Mucosa of stomach (tissue), 1 donor: ENCODE results near the gene PREX1.

ENCODE experiments used
- H3K27me3 ChIP-seq: one replicate; pipeline ENCODE4 v1.7.0; 2013; ENCODE audit warnings: mild to moderate bottlenecking, low read length; ENCODE audit not compliant: control insufficient read depth, insufficient read depth
- H3K36me3 ChIP-seq: one replicate; pipeline ENCODE4 v1.7.0; 2013; ENCODE audit warnings: low read length; ENCODE audit not compliant: control insufficient read depth, insufficient read depth
- H3K4me1 ChIP-seq: one replicate; pipeline ENCODE4 v1.7.0; 2013; ENCODE audit warnings: mild to moderate bottlenecking, low read length; ENCODE audit not compliant: control insufficient read depth, insufficient read depth
- H3K4me3 ChIP-seq: one replicate; pipeline ENCODE4 v1.7.0; 2013; ENCODE audit warnings: low read length
- H3K9ac ChIP-seq: one replicate; pipeline ENCODE4 v1.7.0; 2013; ENCODE audit warnings: mild to moderate bottlenecking, low read length, moderate library complexity
- H3K9me3 ChIP-seq: one replicate; pipeline ENCODE4 v1.7.0; 2013; ENCODE audit warnings: mild to moderate bottlenecking, low read length, moderate library complexity; ENCODE audit not compliant: control insufficient read depth
- donor health status: Pancreatic carcinoma.

The PREX1 gene

DNA sequence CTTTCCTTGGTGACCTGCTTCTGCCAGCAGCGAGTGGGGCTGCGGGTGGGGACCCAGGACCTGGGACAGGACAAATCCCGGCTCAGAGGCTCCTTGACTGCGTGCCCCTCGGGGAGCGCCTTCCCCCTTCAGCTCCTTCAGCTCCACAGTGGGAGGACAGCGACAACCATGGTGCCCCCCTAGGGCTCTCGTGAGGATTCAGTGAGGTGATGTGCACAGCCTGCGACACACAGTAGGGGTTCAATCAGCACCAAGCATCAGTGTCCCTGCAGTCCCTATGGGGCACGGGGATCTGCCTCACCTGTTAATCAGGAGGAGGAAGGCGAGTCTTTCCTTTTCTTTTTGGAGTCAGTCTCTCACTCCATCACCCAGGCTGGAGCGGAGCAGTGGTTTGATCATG lies 209.2 kb downstream of the PREX1 start:
- Histone ChIP-seq H3K9ac (no peak overlapping the region), H3K4me3 (no peak overlapping the region), H3K36me3 (no peaks in the 10 kb centered on the region), H3K9me3 (no peaks in the 10 kb centered on the region), H3K4me1 (peaks cover 19% of the 10 kb centered on the region), H3K27me3 (peaks cover 7% of the 10 kb centered on the region)

DNA sequence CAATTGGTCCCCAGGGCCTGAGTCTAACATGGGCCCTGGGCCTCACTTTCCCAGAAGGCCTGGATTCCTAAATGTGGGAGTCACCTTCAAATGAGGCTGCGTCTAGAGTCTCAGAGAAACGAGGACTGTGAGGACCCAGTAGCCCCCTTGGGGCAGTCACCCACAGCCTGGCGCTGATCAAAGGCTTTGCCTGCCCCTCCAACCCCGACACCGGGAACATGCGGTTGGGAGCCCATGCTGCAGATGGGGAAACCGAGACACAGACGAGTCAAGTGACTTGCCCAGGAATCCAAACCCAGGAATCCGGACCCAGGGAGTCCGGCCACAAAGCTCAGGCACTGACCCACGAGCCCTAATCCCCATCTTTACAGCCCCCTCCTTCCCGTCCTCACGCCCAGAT lies 209.7 kb downstream of the PREX1 start:
- H3K36me3 ChIP-seq = no peaks in the 10 kb centered on the region
- peaks cover 7% of the 10 kb centered on the region for H3K27me3 ChIP-seq
- H3K9ac ChIP-seq = no peak overlapping the region
- no peaks in the 10 kb centered on the region for H3K9me3 ChIP-seq
- no peak overlapping the region for H3K4me3 ChIP-seq
- H3K4me1 ChIP-seq = peaks cover 19% of the 10 kb centered on the region

DNA sequence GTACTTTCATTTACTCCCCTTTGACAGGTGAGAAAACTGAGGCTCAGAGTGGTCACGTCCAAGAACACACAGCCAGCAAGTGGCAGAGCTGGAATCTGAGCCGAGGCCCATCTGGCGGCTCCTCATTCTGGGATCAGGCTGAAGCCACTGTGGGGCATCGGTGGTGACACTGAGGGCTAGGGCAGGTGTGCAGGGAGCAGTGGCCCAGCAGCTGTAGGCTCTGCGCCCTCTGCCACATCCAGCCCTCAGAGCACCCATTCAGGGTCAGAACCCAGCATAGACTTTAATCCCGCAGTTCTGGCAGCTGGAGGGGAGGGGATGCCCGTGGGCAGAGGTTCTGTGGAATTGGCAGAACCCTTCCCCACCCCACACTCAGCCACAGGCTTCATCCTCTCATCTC lies 210.3 kb downstream of the PREX1 start:
- Histone ChIP-seq H3K27me3 (peaks cover 7% of the 10 kb centered on the region), H3K4me1 (peaks cover 19% of the 10 kb centered on the region), H3K4me3 (no peak overlapping the region), H3K36me3 (no peaks in the 10 kb centered on the region), H3K9ac (no peak overlapping the region), H3K9me3 (no peaks in the 10 kb centered on the region)

DNA sequence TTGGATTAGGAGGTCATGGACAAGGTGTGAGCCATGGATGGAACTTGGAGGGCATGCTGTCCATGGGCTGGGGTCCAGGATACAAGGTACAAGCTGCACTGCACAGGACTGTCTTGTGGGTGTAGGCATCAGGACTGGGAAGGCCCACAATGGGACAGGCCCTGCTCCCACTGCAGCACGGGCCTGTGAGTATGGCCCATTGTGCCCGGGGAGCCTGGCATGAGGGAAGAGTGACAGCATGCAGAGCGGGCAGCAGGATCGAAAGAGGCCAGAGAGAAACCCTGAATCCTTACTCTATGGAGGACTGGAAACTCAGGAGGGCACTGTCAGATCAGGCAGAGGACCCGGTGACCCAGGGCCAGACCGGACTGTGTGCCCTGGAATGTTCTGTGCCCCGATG lies 211.3 kb downstream of the PREX1 start:
- Histone ChIP-seq H3K4me1 (peaks cover 18% of the 10 kb centered on the region), H3K4me3 (no peak overlapping the region), H3K9ac (no peak overlapping the region), H3K9me3 (no peaks in the 10 kb centered on the region), H3K36me3 (no peaks in the 10 kb centered on the region), H3K27me3 (peaks cover 7% of the 10 kb centered on the region)

DNA sequence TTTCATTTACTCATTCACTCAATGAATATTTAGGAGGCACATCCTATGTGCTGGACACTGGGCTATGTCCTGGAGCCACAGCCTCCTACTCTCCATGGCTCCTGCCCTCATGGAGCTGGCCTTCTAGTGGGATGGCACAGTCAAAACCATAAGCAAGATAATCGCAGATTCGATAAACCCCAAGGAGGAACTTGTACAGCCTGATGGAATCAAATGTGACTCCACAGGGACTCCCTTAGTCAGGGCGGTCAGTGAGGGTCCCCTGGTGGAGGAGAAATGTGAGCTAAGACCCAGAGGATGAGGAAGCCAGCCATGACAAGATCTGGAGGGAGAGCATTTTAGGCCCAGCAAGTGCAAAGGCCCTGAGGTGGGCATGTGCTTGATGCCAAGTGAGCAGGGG lies 211.9 kb downstream of the PREX1 start:
- no peak overlapping the region for H3K9ac ChIP-seq
- H3K9me3 ChIP-seq = no peaks in the 10 kb centered on the region
- H3K27me3 ChIP-seq = peaks cover 7% of the 10 kb centered on the region
- H3K4me1 ChIP-seq = peaks cover 12% of the 10 kb centered on the region
- no peak overlapping the region for H3K4me3 ChIP-seq
- H3K36me3 ChIP-seq = no peaks in the 10 kb centered on the region

DNA sequence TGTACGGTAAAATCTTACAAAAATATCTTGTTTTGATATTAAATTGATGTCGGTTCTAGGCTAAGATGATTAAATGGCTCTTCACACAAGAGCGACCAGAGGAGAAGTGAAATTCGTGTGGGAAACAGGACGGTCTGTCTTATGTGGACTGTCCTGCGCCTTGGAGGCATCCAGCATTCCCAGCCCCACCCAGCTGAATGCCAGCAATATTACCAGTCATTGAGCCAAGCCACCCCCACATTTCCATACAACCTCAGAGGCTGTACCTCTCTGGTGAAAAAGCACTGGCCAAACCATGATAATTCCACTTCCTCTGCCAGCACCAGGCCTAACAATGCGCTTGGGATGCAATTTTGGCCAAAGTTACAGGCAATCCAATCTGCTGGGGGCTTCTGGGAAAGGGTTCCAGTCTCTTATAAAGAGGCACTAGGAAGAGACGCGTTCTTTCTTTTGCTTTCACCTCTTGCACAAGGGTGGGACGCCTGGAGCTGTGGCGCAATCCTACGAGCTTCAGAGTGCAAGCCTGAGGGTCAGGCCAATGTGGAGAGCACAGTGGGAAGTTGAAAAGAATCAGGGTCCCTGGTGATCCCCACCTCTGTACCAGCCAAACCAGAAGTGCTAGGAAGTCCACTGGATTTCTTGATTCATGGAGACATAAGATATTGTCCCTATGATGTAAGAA lies 213.1 kb downstream of the PREX1 start:
- no peak overlapping the region for H3K4me3 ChIP-seq
- peaks cover 6% of the 10 kb centered on the region for H3K27me3 ChIP-seq
- no peaks in the 10 kb centered on the region for H3K36me3 ChIP-seq
- H3K9ac ChIP-seq = no peak overlapping the region
- H3K9me3 ChIP-seq = no peaks in the 10 kb centered on the region
- peaks cover under 1% of the 10 kb centered on the region for H3K4me1 ChIP-seq

DNA sequence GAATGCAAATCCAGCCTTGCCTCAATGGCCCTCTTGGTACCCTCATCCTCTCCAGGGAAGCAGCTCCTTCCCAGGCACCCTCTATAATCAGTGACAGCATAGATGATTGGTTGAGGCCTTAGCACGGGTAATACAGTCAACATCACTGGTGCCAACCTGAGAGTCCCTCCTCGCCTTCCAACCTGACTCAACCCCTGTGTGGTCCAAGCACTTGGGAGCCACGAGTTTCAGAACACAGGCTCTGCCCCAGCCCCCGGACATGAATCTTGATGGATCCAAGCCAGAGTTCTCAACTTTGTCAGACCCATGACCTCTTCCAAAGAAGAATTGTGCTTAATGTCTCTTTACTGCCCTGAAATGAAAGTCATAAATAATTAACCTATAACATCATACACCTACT lies 213.9 kb downstream of the PREX1 start:
- Histone ChIP-seq H3K9ac (no peak overlapping the region), H3K4me1 (no peaks in the 10 kb centered on the region), H3K27me3 (no peaks in the 10 kb centered on the region), H3K36me3 (no peaks in the 10 kb centered on the region), H3K9me3 (no peaks in the 10 kb centered on the region), H3K4me3 (no peak overlapping the region)

DNA sequence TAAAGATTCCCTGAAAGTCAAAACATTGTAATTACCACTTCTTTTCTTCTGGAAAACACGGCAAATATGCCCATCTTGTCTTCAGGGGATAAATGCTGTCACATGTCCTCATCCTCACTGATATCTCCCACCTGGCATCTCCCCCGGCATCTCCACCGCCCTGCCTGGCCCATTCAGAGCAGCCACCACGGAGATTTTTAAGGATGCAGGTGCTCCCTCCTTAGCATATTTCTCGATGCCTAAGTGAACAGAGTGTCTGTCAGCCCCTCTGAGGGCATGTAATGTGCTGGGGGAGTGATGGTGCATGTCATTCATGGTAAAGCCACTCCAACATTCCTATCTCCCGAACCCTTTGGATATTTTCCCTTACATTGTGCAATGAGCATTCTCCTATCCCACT lies 215.5 kb downstream of the PREX1 start:
- H3K9me3 ChIP-seq = no peaks in the 10 kb centered on the region
- H3K36me3 ChIP-seq = no peaks in the 10 kb centered on the region
- H3K9ac ChIP-seq = no peak overlapping the region
- H3K4me1 ChIP-seq = no peaks in the 10 kb centered on the region
- no peak overlapping the region for H3K4me3 ChIP-seq
- H3K27me3 ChIP-seq = no peaks in the 10 kb centered on the region

DNA sequence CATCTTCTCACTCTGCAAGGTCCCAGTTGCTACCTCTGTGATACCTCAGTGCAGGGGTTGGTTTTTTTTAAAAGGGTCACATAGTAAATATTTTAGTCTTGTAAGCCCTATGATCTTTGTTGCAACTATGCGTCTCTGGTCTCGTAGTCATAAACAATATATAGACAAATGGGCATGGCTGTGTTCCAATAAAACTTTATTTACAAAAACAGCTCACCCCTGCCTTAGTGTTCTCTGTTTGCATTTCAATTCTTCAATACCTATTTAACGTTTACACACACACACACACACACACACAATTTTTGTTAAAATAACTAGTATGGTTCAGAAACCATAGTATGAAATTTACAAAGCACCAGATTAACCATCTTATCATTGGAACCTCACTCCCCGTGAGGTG lies 216.8 kb downstream of the PREX1 start:
- Histone ChIP-seq H3K9me3 (no peaks in the 10 kb centered on the region), H3K9ac (no peak overlapping the region), H3K27me3 (no peaks in the 10 kb centered on the region), H3K4me1 (no peaks in the 10 kb centered on the region), H3K36me3 (no peaks in the 10 kb centered on the region), H3K4me3 (no peak overlapping the region)

DNA sequence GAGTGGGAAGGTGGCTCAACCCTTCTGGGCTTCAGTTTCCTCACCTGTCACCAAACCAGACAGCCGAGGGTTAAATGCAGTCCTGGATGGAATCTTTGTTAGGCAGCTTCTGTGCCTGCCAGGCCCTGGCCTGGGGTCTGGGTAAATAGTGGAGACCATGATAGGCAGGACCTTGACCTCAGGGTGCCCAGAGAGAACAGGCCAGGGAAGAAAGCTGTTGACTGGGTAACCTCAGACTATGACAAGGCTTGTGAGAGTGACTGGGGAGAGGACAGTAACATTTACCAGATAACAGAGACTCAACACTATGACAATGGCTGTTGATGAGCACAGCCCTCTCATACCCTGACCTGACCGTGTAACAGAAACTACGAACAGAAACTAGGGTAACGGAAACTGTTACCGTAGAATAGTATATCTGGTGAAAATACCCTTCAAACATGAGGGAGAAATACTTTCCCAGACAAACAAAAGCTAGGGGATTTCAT lies 218.3 kb downstream of the PREX1 start:
- Histone ChIP-seq H3K36me3 (no peaks in the 10 kb centered on the region), H3K9me3 (no peaks in the 10 kb centered on the region), H3K9ac (no peak overlapping the region), H3K4me3 (no peak overlapping the region), H3K4me1 (no peaks in the 10 kb centered on the region), H3K27me3 (no peaks in the 10 kb centered on the region)

DNA sequence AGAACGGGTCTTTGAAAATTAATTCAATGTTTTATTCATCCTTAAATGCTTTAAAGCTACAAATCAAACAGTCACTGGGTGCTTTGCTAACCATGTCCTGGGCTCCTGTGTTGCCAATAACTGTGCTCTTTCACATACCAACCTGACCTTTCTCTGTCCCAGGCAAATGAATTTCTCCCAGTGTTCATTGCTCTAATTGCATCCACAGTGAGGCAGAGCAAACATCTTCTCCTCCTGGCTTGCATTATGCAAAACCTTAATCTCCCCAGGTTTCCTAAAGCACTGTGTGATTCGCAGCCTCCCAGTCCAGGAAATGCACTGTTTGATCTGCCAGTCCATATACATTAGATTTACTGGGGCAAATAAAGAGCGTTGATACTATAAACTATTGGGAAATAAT lies 219.0 kb downstream of the PREX1 start:
- Histone ChIP-seq H3K9me3 (no peaks in the 10 kb centered on the region), H3K4me3 (no peak overlapping the region), H3K36me3 (no peaks in the 10 kb centered on the region), H3K4me1 (no peaks in the 10 kb centered on the region), H3K9ac (no peak overlapping the region), H3K27me3 (no peaks in the 10 kb centered on the region)

DNA sequence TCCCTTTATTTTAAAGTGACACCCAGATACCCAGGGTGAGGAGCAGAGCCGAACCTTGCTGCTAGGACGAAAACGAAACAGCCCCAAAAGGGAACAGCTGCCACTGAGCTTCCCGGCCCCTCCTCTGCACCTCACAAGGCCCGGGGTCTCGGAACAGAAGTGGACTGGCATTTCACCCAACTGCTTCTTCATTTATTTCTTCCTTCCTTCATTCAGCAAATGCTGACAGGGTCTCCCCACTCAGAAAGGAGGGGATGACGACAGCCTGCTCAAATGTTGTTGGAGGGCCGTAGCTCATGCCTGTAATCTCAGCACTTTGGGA lies 220.3 kb downstream of the PREX1 start:
- Histone ChIP-seq H3K9ac (no peak overlapping the region), H3K4me1 (no peaks in the 10 kb centered on the region), H3K36me3 (no peaks in the 10 kb centered on the region), H3K9me3 (no peaks in the 10 kb centered on the region), H3K27me3 (no peaks in the 10 kb centered on the region), H3K4me3 (no peak overlapping the region)
